DMS53 (cell line): Measurements from ENCODE around the gene COL23A1.
A peak's percentile ranks its signal among the peaks of the same experiment; 100 is the strongest.

Source experiments
- DNase-seq: peaks from one replicate; lab custom pipeline; 2025; lab: John Stamatoyannopoulos, UW

COL23A1 gene

DNA sequence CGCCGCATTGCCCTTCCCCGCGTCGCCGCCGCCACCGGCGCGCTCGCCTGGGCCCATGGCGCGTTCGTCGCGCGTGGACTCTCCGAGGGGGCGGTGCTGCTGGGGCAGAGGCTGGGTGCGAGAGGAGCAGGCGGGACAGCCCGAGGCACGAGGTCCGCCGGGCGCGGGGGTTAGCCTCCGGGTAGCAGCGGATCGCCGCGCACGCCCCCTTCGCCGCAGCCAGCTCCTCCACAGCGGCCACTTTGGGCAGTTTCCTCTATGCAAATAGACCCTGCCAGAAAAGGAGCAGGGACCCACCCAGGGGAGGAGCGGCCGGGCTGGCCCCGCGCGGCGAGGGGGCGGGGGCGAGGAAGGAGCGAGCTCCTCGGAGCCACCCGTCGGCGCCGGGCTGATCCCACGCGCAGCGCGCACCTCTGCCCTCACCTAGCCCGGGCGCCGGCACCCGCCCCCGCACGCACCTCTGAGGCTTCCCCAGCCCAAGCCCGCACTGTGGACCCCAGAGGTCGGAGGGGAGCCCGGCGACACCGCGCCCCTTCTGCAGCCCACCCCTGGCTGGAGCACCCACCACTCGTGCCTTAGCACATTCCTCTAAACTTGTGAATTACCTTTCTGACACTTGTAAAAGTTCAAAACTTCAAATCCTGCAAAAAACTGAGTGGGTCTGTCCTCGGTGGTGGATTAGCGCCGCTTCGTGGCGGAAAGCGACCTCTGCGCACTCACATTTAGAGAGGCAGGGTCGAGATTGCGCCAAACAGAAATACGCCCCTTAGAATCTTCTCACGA is at the start of gene COL23A1:
TSS of gene COL23A1 (minus strand) at position 253 of the 783 bp plus-strand sequence.
- peak; percentile 8 for DNase-seq

- no peak for DNase-seq
Observed at GRCh38 chr5:178637356-178638074, 47.3 kb upstream of the COL23A1 start.

GRCh38 chr5:178632285-178632684 is 42.1 kb upstream of the COL23A1 start:
- DNase-seq, result no peak

DNA sequence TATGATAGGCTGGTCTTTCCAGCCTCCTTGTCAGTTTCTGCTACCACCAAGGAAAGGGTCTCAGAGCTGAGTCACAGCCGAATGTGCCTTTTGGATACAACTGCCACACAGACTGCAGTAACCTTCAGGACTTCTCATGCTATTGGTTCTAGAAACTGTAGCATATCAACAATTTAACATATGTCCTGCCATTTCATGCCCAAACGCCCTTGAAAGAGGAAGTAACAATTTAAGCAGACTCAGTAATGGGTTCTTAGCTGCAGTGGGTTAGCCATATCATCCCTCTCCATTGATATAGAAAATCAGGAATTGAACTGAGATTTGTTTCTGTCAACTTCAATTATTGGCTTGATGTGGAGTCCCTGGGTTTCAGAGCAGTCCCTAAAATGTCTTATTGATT is 40.8 kb upstream of the COL23A1 start:
- no peak for DNase-seq

- DNase-seq, result peak; percentile 19
Observed at GRCh38 chr5:178630475-178630930, 40.3 kb upstream of the COL23A1 start.

- no peak for DNase-seq
Observed at GRCh38 chr5:178627259-178627598, 37.0 kb upstream of the COL23A1 start.

- peak; percentile 96 for DNase-seq
Observed at GRCh38 chr5:178626484-178627258, 36.5 kb upstream of the COL23A1 start, which contains the start of gene CLK4. Gene CLK4 (minus strand): TSS chr5:178627050. CDS start chr5:178623416, 3,634 bp downstream.

DNA sequence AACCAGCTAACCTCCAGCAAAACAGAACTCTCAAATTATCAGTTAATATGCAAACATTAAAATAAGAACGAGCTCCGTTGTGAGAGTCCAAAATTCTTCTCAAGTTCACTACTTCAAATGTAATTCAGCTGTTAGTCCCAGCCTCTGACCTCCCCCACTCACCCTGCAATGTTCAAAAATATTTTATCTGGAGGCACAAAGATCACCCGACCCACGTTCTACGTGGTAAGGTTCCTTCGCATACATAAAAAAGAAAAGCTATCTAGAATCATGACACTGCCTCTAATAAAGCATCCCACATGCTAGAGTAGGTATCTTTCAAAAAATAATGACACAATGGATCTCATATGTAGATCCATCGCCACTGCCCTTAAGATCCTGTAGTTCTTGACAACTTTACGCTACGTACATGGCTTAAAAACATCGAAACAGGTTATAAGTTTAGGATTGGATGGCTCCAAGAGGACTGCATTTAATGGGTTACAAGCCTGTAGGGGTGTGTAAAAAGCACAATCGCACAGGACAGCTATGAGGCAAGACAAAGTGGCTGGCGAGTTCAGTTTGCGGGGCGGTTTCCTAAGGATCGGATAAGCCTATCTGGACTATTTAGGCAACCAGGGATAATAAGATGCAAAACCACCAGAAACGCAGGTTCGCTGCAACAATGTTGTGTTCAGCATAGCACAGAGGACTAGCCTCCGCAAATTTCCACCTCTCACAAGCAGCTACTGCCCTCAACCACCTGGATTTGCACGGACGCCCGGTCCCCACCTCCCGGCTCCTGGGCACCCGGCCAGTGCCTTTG is 35.7 kb upstream of the COL23A1 start:
- DNase-seq, result no peak

DNA sequence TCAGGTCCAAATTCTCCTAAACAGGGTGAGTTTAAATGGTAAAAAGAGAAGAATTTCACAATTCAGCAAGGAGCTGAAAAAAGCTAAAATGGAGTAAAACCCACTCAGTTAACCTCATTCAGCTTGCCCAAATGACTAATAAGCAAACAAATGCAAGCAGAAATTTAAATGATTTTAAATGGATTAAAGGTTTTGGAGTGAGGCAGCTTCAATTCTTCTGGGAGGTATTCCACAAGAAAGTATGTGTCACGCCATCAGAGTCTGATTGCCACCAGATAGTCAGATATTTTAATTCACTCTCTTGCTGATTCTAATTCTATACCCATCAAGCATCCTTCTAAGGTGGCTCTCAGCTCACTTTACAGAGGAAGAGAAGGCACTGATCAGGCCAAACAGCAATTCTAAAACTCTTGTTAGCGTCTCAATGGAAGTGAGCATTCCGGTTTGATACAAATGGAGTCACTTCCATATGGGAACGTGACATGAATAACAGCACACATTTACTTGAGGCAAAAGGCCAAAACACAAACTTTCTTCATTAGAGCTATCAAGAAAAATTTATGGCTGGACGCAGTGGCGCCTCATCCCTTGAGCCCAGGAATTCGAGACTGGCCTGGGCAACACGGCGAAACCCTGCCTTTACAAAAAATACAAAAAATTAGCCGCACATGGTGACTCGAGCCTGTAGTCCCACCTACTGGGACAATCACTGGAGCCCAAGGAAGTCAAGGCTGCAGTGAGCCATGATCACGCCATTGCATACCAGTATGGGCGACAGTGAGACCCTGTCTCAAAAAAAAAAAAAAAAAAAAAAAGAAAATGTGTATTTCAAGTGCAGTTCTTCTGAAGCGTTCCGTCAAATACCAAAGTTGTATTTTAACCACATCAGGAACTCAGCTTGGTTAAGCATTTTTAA is 34.7 kb upstream of the COL23A1 start:
- no peak for DNase-seq

DNA sequence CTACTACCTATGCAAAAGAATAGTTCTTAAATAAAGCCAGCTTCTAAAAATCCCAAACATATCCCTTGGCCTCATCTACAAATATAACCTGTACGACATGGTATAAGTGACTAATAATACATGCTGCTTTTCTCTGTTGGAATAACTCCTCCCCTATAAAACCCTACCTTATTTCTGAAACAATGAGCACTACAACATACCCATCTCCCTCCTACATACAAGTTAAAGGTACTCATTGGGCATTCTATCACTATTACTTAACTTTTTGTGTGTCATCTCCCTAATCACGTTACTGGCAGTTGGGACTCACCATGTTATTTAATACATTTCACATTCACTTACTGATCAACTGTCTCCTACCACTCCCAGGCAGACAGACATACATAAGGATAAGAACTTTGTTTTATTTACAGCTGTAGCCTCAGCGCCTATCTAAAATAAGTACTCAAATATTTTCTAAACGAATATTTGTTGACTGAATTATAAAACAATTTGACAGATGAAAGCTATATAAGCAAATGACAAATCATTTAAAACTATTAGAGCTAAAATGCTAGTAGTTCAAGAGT is 32.6 kb upstream of the COL23A1 start:
- DNase-seq, result no peak

DNA sequence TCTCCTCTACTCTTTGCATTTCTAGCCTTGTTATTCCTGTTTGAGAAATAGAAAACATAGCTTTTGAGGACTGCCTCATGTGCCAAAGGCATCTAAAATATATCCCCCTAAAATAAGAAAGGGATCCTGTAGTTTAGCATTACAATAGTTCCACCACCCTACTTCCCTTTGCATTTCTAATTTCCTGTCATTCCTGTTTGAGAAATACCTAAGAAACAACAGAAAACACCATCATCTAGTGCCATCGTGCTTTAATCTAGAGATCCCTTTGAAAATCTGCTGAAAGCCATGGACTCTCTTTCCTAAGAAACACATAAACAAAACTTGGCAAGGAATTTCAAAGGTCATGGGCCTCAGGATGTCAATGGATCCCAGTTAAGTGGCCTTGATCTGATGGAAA is 29.2 kb upstream of the COL23A1 start:
- no peak for DNase-seq

- DNase-seq, result no peak
Observed at GRCh38 chr5:178612299-178612698, 22.1 kb upstream of the COL23A1 start.

DNA sequence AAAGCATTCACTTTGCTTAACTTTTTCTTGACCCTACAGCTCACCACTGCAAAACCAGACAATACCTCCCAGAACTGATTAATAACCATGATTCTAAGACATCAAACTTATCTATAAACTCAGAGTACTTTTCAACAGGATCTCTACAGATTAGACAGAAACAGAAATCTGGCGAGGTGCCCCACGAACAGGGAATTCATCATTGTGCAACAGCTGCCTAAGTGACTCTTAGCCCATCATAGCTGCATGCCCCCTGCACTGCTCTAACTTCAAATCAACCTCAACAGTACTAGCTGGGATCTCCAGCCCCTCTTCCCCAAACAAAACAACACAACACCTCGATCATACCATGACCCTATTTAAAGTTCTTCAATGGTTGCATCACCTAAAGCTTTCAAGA is 16.1 kb upstream of the COL23A1 start:
- no peak for DNase-seq

- DNase-seq, result no peak
Observed at GRCh38 chr5:178605788-178606187, 15.6 kb upstream of the COL23A1 start.

DNA sequence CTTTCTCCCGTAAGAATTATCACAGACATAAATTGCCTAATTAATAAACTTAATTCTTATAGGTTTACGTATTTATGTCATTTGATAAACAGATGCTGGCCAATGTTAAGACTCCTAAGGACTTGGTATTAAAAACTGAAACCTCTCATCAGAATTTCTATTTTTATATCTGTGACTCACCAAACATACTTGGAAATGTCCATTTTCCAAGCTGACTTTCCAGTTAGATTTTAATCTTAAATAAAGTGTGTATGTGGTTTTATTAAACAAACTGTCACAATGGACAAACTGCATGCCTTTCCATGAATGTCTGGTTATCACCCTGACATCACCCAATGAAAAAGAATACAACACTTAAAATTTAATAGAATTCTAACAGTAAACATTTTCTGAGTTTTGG is 12.6 kb upstream of the COL23A1 start:
- DNase-seq, result no peak

DNA sequence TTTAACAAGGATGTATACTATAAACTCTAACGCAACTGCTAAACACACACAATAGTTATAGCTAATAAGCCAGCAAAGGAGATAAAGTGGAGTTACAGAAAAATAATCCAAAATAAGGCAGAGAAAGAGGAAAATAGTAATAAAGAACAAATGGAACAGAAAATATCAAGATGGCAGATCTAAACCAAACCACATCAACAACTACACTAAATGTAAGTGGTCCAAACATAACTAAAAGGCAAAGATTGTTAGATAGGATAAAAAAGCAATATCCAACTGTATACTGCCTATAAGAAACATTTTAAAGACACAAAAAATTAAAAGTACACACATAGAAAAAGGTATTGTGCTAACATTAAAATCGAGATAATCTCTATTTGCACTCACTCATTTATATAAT is 5.6 kb upstream of the COL23A1 start:
- no peak for DNase-seq

GRCh38 chr5:178595150-178595549 is 5.0 kb upstream of the COL23A1 start:
- no peak for DNase-seq

GRCh38 chr5:178590924-178591423 is 781 bp upstream of the COL23A1 start:
- no peak for DNase-seq

DNA sequence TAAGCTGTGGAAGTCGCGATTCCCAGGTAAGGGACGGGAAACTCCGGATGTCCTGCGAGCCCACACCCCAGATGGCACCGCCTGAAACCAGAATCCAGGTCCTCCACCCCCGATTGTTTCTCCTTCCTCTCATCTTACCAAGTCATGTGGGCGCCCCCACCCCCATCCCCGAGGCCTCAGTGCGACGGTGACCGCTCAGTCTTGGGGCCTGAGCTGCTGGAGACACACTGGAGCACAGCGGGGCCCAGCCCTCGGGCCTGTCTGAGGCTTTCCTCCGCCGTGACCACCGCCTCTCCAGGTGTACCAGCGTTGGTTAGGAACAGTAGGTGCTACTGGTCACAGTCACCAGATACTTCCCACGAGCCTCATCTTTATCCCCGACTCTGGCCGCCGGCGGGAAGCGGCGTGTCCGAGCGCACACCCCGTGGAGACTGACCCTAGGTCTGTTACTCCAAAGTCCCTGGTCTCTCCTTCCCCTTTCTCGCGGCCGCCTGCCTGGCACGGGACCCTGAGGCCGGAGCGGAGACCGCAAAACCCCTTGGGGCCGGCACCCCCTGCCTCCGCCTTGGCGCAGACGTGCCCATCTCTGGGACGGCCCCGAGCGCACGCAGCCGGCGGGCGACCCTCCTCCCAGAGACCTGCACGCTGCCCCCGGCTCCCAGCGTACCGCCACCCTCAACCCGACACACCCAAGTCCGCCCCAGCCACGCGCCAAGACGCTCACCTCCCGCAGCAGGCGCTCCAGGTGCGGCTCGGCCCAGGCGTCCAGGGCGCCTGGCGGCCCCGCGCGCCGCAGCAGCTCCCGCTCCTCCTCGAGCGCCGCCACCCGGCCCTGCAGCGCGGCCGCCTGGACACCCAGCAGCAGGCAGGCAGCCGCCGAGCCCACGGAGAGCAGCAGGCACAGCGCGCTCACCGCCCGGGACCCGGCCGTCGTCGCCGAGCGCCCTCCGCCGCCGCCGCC is 733 bp downstream of the COL23A1 start:
- DNase-seq, result no peak
